SK-N-SH (cell line): ENCODE results near the gene TRAPPC8. TPM values are rescaled to one million over a fixed set of nuclear protein-coding genes. Genes with fewer than 3 reads are reported as not detected.

Experiments used
- CTCF ChIA-PET: fragments of 300-600, 350-600 bp; formaldehyde crosslinking; extraction: SDS; loops from one replicate; lab custom pipeline; 2021; lab: Yijun Ruan, JAX
- POLR2A ChIA-PET: fragments of 350-600 bp; sonication (Branson Sonifier 250); formaldehyde crosslinking; extraction: SDS; loops from one replicate; lab custom pipeline; 2020; ENCODE audit warnings: antibody characterized with exemption, inconsistent platforms; lab: Yijun Ruan, JAX
- DNase-seq: peaks from one replicate; pipeline ENCODE4 v3.0.0; 2012
- H2AFZ ChIP-seq: fragments of 200-600 bp; sonication (generic); 2 replicates; pipeline ENCODE4 v1.8.1; 2016; ENCODE audit warnings: antibody characterized with exemption, mild to moderate bottlenecking, low read depth
- H3F3A ChIP-seq: fragments of 200-600 bp; sonication (generic); replicated peaks from 2 replicates; pipeline ENCODE3; 2016; ENCODE audit warnings: antibody characterized with exemption, mild to moderate bottlenecking; ENCODE audit not compliant: insufficient read depth
- H3K27ac ChIP-seq, 2 experiments: fragments of 200-500 bp in 1 of 2; fragments of 200-600 bp in 1 of 2; sonication (Bioruptor generic) in 1 of 2; sonication (generic), shearing (Covaris generic) in 1 of 2; 2 replicates each; pipeline versions ENCODE4 v1.5.1 to v1.6.1; 2014 to 2016; ENCODE audit warnings: low read depth in 2 of 2, inconsistent platforms in 1 of 2, low read length in 1 of 2, mild to moderate bottlenecking in 1 of 2, mixed read lengths in 1 of 2
- H3K27me3 ChIP-seq: fragments of 200-600 bp; sonication (generic), shearing (Covaris generic); 2 replicates; pipeline ENCODE4 v1.6.1; 2016; ENCODE audit warnings: mixed run types; ENCODE audit not compliant: insufficient read depth
- H3K36me3 ChIP-seq, 2 experiments: fragments of 200-500 bp in 1 of 2; fragments of 200-600 bp in 1 of 2; sonication (Bioruptor generic) in 1 of 2; sonication (generic) in 1 of 2; replicated peaks in 1 of 2; 2 replicates each; pipeline versions ENCODE3 to v1.5.1; 2014 to 2016; ENCODE audit warnings: low read length in 1 of 2, mild to moderate bottlenecking in 1 of 2; ENCODE audit not compliant: insufficient read depth in 2 of 2, control insufficient read depth in 1 of 2
- H3K4me1 ChIP-seq, 2 experiments: fragments of 200-500 bp in 1 of 2; fragments of 200-600 bp in 1 of 2; sonication (Bioruptor generic) in 1 of 2; sonication (generic), shearing (Covaris generic) in 1 of 2; 2 replicates each; pipeline versions ENCODE4 v1.5.1 to v1.6.1; 2014 to 2016; ENCODE audit warnings: low read depth in 1 of 2, low read length in 1 of 2, mixed run types in 1 of 2; ENCODE audit not compliant: insufficient read depth in 2 of 2, control insufficient read depth in 1 of 2
- H3K4me2 ChIP-seq: fragments of 200-600 bp; sonication (generic), shearing (Covaris generic); 2 replicates; pipeline ENCODE4 v1.6.1; 2017; ENCODE audit warnings: mixed run types
- H3K4me3 ChIP-seq, 2 experiments: fragments of 200-500 bp in 1 of 2; fragments of 200-600 bp in 1 of 2; sonication (Bioruptor generic) in 1 of 2; sonication (generic), shearing (Covaris generic) in 1 of 2; 2 replicates each; pipeline versions ENCODE4 v1.5.1 to v1.8.1; 2014 to 2016; ENCODE audit warnings: low read depth in 2 of 2, inconsistent platforms in 1 of 2, low read length in 1 of 2, mild to moderate bottlenecking in 1 of 2, mixed read lengths in 1 of 2, moderate library complexity in 1 of 2
- H3K79me2 ChIP-seq: fragments of 200-600 bp; sonication (generic); 2 replicates; pipeline ENCODE4 v1.8.1; 2017; ENCODE audit warnings: mild to moderate bottlenecking; ENCODE audit not compliant: insufficient read depth
- H3K9ac ChIP-seq: fragments of 200-600 bp; sonication (generic); 2 replicates; pipeline ENCODE4 v1.6.1; 2017; ENCODE audit warnings: mixed run types
- H3K9me2 ChIP-seq: fragments of 200-600 bp; sonication (generic); 2 replicates; pipeline ENCODE4 v1.6.1; 2017; ENCODE audit warnings: mixed run types
- H3K9me3 ChIP-seq: fragments of 200-600 bp; sonication (generic); 2 replicates; pipeline ENCODE4 v1.6.1; 2017; ENCODE audit warnings: mixed run types, mild to moderate bottlenecking, moderate library complexity
- H4K20me1 ChIP-seq: fragments of 200-600 bp; sonication (generic); 2 replicates; pipeline ENCODE4 v1.6.1; 2017; ENCODE audit warnings: mild to moderate bottlenecking, mixed run types; ENCODE audit not compliant: insufficient read depth
- CTCF ChIP-seq: fragments of 200-600 bp; sonication (generic); IDR thresholded peaks from 2 replicates; pipeline ENCODE4 v1.6.1; 2017; ENCODE audit warnings: antibody characterized with exemption, mild to moderate bottlenecking, moderate library complexity
- ELF1 ChIP-seq: IDR thresholded peaks from 2 replicates; pipeline ENCODE4 v1.4.0; 2012
- EP300 ChIP-seq, 2 experiments: IDR thresholded peaks; 2 replicates each; pipeline versions ENCODE4 v1.4.0 to v1.6.1; 2012; ENCODE audit warnings: borderline replicate concordance in 1 of 2, low read depth in 1 of 2, low read length in 1 of 2
- FOSL2 ChIP-seq: IDR thresholded peaks from 2 replicates; pipeline ENCODE4 v1.4.0; 2012; ENCODE audit warnings: low read depth, mild to moderate bottlenecking, moderate library complexity, borderline replicate concordance
- FOXM1 ChIP-seq: IDR thresholded peaks from 2 replicates; pipeline ENCODE4 v1.4.0; 2012; ENCODE audit warnings: low read depth, mild to moderate bottlenecking
- GABPA ChIP-seq: IDR thresholded peaks from 2 replicates; pipeline ENCODE4 v1.4.0; 2012; ENCODE audit warnings: low read depth, mild to moderate bottlenecking
- GATA2 ChIP-seq: sonication (generic); formaldehyde crosslinking; IDR thresholded peaks from 2 replicates; pipeline ENCODE4 v1.5.0; 2020; ENCODE audit warnings: mild to moderate bottlenecking, missing genetic modification reagents
- IRF3 ChIP-seq: fragments of 150-350 bp; IDR thresholded peaks from 2 replicates; pipeline ENCODE4 v1.6.1; 2016; ENCODE audit warnings: mild to moderate bottlenecking, low read depth, low read length
- MAX ChIP-seq: IDR thresholded peaks from 2 replicates; pipeline ENCODE4 v1.4.0; 2012; ENCODE audit warnings: low read depth
- MEF2A ChIP-seq: IDR thresholded peaks from 2 replicates; pipeline ENCODE4 v1.4.0; 2012; ENCODE audit warnings: low read depth, borderline replicate concordance
- NFIC ChIP-seq: IDR thresholded peaks from 2 replicates; pipeline ENCODE4 v1.4.0; 2012; ENCODE audit warnings: borderline replicate concordance
- NRF1 ChIP-seq: IDR thresholded peaks from 2 replicates; pipeline ENCODE4 v1.6.1; 2012; ENCODE audit warnings: low read depth, mild to moderate bottlenecking, low read length
- RAD21 ChIP-seq: IDR thresholded peaks from 2 replicates; pipeline ENCODE4 v1.6.1; 2012; ENCODE audit warnings: mild to moderate bottlenecking, low read length
- RXRA ChIP-seq: IDR thresholded peaks from 2 replicates; pipeline ENCODE4 v1.4.0; 2012; ENCODE audit warnings: low read depth, mild to moderate bottlenecking, borderline replicate concordance
- SIN3A ChIP-seq: IDR thresholded peaks from 2 replicates; pipeline ENCODE4 v1.6.1; 2012; ENCODE audit warnings: low read depth, mild to moderate bottlenecking, low read length, moderate library complexity, borderline replicate concordance
- SMC3 ChIP-seq: IDR thresholded peaks from 2 replicates; pipeline ENCODE4 v1.6.1; 2012; ENCODE audit warnings: low read depth, low read length, improper control_type of control experiment
- TAF1 ChIP-seq: IDR thresholded peaks from 2 replicates; pipeline ENCODE4 v1.6.1; 2012; ENCODE audit warnings: low read depth, mild to moderate bottlenecking, low read length, moderate library complexity, borderline replicate concordance
- TCF12 ChIP-seq: IDR thresholded peaks from 2 replicates; pipeline ENCODE4 v1.4.0; 2012
- TEAD4 ChIP-seq: IDR thresholded peaks from 2 replicates; pipeline ENCODE4 v1.4.0; 2012; ENCODE audit warnings: mild to moderate bottlenecking, borderline replicate concordance; ENCODE audit not compliant: insufficient read depth
- ZBTB33 ChIP-seq: IDR thresholded peaks from 2 replicates; pipeline ENCODE4 v1.4.0; 2012; ENCODE audit warnings: low read depth, borderline replicate concordance
- WGBS: methylation state at CpG from one replicate; pipeline ENCODE4 v1.1.6; 2017; ENCODE audit warnings: low lambda C conversion rate; 5-methylcytosine and 5-hydroxymethylcytosine counted together
- polyA plus RNA-seq, 3 experiments: library from polyadenylated mRNA; depleted of rRNA; stranded (reverse); fragments of >200 nt; gene quantifications; 2 replicates each; pipeline ENCODE4 v1.2.3, GENCODE V29; 2012
- TF ChIP-seq, protein P1 (sequence below): IDR thresholded peaks from 2 replicates; pipeline ENCODE4 v1.4.0; 2012; ENCODE audit warnings: low read depth, borderline replicate concordance

Gene TRAPPC8
- polyA plus RNA-seq, 1 of the 3 experiments (the other 2 are of a cell fraction): 14.9 TPM

GRCh38 chr18:31892936-31893335, 50.0 kb downstream of the TRAPPC8 start:
- no peaks in the 10 kb centered on the region for H4K20me1 ChIP-seq
- ChIA-PET POLR2A (no interaction called here), CTCF (interaction anchor here (0.6 to 0.9 kb wide), 2 partner anchors 15 to 50 kb away, joined by 3 read pairs; partner anchors contain the start of gene TRAPPC8)
- H3K9me2 ChIP-seq: no peaks in the 10 kb centered on the region
- no peak overlapping the region for H2AFZ ChIP-seq
- DNase-seq: no peak
- no peak overlapping the region for H3K4me2 ChIP-seq
- WGBS: 98% methylated on average over 4 of the region's 4 CpGs
- H3F3A ChIP-seq: no peaks in the 10 kb centered on the region
- H3K4me3 ChIP-seq: no peak overlapping the region
- H3K9ac ChIP-seq: no peak overlapping the region
- H3K9me3 ChIP-seq: no peaks in the 10 kb centered on the region
- no peaks in the 10 kb centered on the region for H3K4me1 ChIP-seq
- TF ChIP-seq NFIC: no peak
- no peak for TF ChIP-seq GATA2
- no peak for TF ChIP-seq GABPA
- no peak for TF ChIP-seq FOSL2
- no peak for TF ChIP-seq CTCF
- no peak for TF ChIP-seq FOXM1
- no peak for TF ChIP-seq MAX
- no peak for TF ChIP-seq NRF1
- TF ChIP-seq, protein P1, sequence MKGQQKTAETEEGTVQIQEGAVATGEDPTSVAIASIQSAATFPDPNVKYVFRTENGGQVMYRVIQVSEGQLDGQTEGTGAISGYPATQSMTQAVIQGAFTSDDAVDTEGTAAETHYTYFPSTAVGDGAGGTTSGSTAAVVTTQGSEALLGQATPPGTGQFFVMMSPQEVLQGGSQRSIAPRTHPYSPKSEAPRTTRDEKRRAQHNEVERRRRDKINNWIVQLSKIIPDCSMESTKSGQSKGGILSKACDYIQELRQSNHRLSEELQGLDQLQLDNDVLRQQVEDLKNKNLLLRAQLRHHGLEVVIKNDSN: no peak
- no peak for TF ChIP-seq MEF2A
- peaks cover 4% of the 10 kb centered on the region for H3K79me2 ChIP-seq
- H3K27me3 ChIP-seq: no peaks in the 10 kb centered on the region
- no peak overlapping the region for H3K27ac ChIP-seq
- H3K36me3 ChIP-seq: peaks cover 51 to 53% of the 10 kb centered on the region in 2 experiments

GRCh38 chr18:31891566-31891965, 51.4 kb downstream of the TRAPPC8 start:
- no peak overlapping the region for H3K4me2 ChIP-seq
- WGBS: 99% methylated on average over 3 of the region's 3 CpGs
- no peaks in the 10 kb centered on the region for H3F3A ChIP-seq
- no peak for TF ChIP-seq ZBTB33
- no peak for TF ChIP-seq IRF3
- no peak for TF ChIP-seq RXRA
- no peak for TF ChIP-seq CTCF
- TF ChIP-seq EP300 (IDR thresholded peaks at IDR 0.05; ENCODE audit: borderline replicate concordance in 1 of 2, low read depth in 1 of 2, low read length in 1 of 2): no peak
- TF ChIP-seq TCF12: no peak
- TF ChIP-seq RAD21: no peak
- TF ChIP-seq TEAD4: no peak
- TF ChIP-seq ELF1: no peak
- no peak for TF ChIP-seq SIN3A
- TF ChIP-seq MAX: no peak
- no peak for TF ChIP-seq FOXM1
- TF ChIP-seq TAF1: no peak
- no peak for TF ChIP-seq SMC3

More at GRCh38 chr18:31891566-31891965, 51.4 kb downstream of the TRAPPC8 start:
- H3K9ac ChIP-seq: no peak overlapping the region
- H3K79me2 ChIP-seq: peaks cover 6% of the 10 kb centered on the region
- no peaks in the 10 kb centered on the region for H3K4me1 ChIP-seq
- H3K9me2 ChIP-seq: no peaks in the 10 kb centered on the region
- no peak for DNase-seq
- H3K36me3 ChIP-seq: peaks cover 42 to 47% of the 10 kb centered on the region in 2 experiments
- no peaks in the 10 kb centered on the region for H3K27me3 ChIP-seq
- POLR2A ChIA-PET: no interaction called here
- H3K27ac ChIP-seq: no peak overlapping the region
- H4K20me1 ChIP-seq: no peaks in the 10 kb centered on the region
- CTCF ChIA-PET: interaction anchor here (0.6 to 1.3 kb wide), 4 partner anchors 18 to 124 kb away, joined by 3 to 4 read pairs (median 3); no protein-coding TSS in a partner anchor
- H3K4me3 ChIP-seq: no peak overlapping the region
- H2AFZ ChIP-seq: no peak overlapping the region
- H3K9me3 ChIP-seq: no peaks in the 10 kb centered on the region
